ENCODE results near the gene MUSK. TPM values are rescaled to one million over a fixed set of nuclear protein-coding genes. Genes with fewer than 3 reads are reported as not detected.

MUSK gene
- total and polyA plus RNA-seq, 2 donors (not counting 3 experiments of a cell fraction or from before 2014, with no cell fraction given) = 0.08 TPM; not detected in 1

DNA sequence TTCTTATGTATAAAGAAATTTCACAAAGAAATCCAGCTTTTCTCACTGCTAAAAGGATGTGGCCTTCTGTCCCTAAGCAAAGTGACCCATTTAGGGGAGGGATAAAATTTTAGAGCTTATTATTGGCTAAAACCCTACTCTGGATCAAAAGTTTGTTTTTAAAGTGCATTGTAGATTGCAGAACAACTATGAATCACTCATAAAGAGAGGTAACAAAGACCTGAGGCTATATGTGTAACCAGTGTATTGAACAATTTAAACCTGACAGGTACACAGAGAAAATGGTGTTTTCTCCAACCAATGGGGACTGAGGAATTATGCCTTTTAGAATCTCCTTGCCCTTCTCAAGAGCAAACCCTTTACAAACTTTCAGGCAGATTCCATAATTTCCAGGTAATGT is 86.6 kb downstream of the MUSK start:
- dilution Hi-C loops (cut with MboI; ENCODE audit: extremely low pct_ligation_motif_present, low sequenced_read_pairs) = no loop called here
- H3K79me2 ChIP-seq (ENCODE audit: control insufficient read depth, insufficient read depth, low read length) = no peaks in the 10 kb centered on the region
- no peak for FAIRE-seq
- H3K9me1 ChIP-seq (replicated peaks; ENCODE audit: control insufficient read depth, extremely low read depth, insufficient read depth, low read length) = no peaks in the 10 kb centered on the region
- no peaks in the 10 kb centered on the region for H3K9me3 ChIP-seq (replicated peaks; ENCODE audit: control insufficient read depth, insufficient read depth, low read length)
- H3K4me2 ChIP-seq (ENCODE audit: insufficient read depth, low read length) = no peak overlapping the region
- intact Hi-C loops (cut with micrococcal nuclease) = no loop called here
- TF ChIP-seq, protein P1, sequence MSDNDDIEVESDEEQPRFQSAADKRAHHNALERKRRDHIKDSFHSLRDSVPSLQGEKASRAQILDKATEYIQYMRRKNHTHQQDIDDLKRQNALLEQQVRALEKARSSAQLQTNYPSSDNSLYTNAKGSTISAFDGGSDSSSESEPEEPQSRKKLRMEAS (IDR thresholded peaks at IDR 0.05; ENCODE audit: insufficient read depth, insufficient read length) = no peak
- TF ChIP-seq GATA2 (IDR thresholded peaks at IDR 0.05; ENCODE audit: insufficient read depth, insufficient read length, low read depth, low read length) (no peak), POLR2A (IDR thresholded peaks at IDR 0.05; ENCODE audit: low read depth, low read length) (no peak), JUN (IDR thresholded peaks at IDR 0.05; ENCODE audit: borderline replicate concordance, insufficient read depth, insufficient read length, low read depth) (no peak), FOS (IDR thresholded peaks at IDR 0.05; ENCODE audit: borderline replicate concordance, insufficient read depth, low read length) (no peak)
- H3K36me3 ChIP-seq (ENCODE audit: control insufficient read depth in 2 of 2, extremely low read depth in 1 of 2, insufficient read depth in 2 of 2, low read length in 2 of 2) = no peaks in the 10 kb centered on the region
- ChIA-PET POLR2A (no interaction called here), CTCF (no interaction called here)
- no peak overlapping the region for H3K27ac ChIP-seq (ENCODE audit: insufficient read depth, low read depth, low read length)
- peaks cover 14% of the 10 kb centered on the region for H3K4me1 ChIP-seq (ENCODE audit: control insufficient read depth, extremely low read depth, insufficient read depth, low read length)
- no peak overlapping the region for H3K4me3 ChIP-seq (replicated peaks in 1 of 3; ENCODE audit: insufficient read depth in 1 of 3, low read depth in 1 of 3, low read length in 3 of 3)
- no peaks in the 10 kb centered on the region for H4K20me1 ChIP-seq (replicated peaks; ENCODE audit: control insufficient read depth, extremely low read depth, insufficient read depth, low read length)
- H2AFZ ChIP-seq (ENCODE audit: low read depth, low read length) = peak overlapping the region; percentile 26
- BruUV-seq (replicated peaks) = no TSS peak
- H3K27me3 ChIP-seq (ENCODE audit: control insufficient read depth in 2 of 2, insufficient read depth in 2 of 2, low read length in 2 of 2) = no peaks in the 10 kb centered on the region
- no peak for DNase-seq (ENCODE audit: low read depth, low spot score)
- H3K9ac ChIP-seq (replicated peaks; ENCODE audit: extremely low read depth, insufficient read depth, low read length) = no peak overlapping the region

DNA sequence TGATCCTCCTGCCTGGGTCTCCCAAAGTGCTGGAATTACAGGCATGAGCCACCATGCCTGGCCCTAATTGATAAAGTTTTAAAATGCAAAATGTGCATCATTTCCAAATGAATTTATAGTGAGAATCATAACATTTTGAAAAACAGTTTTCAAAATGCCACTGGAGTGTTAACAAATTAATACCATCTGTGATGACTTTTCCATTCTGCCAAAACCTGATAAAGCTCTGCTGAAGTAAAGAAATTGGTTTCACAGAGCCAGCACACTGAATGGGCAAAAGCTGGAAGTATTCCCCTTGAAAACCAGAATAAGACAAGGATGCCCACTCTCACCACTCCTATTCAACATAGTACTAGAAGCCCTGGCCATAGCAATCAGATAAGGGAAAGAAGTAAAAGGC is 89.6 kb downstream of the MUSK start:
- no peak overlapping the region for H3K4me3 ChIP-seq (replicated peaks in 1 of 3; ENCODE audit: insufficient read depth in 1 of 3, low read depth in 1 of 3, low read length in 3 of 3)
- H3K9ac ChIP-seq (replicated peaks; ENCODE audit: extremely low read depth, insufficient read depth, low read length) = no peak overlapping the region
- H3K27ac ChIP-seq (ENCODE audit: insufficient read depth, low read depth, low read length) = no peak overlapping the region
- H4K20me1 ChIP-seq (replicated peaks; ENCODE audit: control insufficient read depth, extremely low read depth, insufficient read depth, low read length) = no peaks in the 10 kb centered on the region
- no peaks in the 10 kb centered on the region for H3K79me2 ChIP-seq (ENCODE audit: control insufficient read depth, insufficient read depth, low read length)
- no peaks in the 10 kb centered on the region for H3K27me3 ChIP-seq (ENCODE audit: control insufficient read depth in 2 of 2, insufficient read depth in 2 of 2, low read length in 2 of 2)
- H3K4me2 ChIP-seq (ENCODE audit: insufficient read depth, low read length) = no peak overlapping the region
- ChIA-PET CTCF (interaction anchor here (1.9 kb wide), 1 partner anchor 9 kb away, joined by 6 read pairs; no protein-coding TSS in a partner anchor), POLR2A (no interaction called here)
- H3K4me1 ChIP-seq (ENCODE audit: control insufficient read depth, extremely low read depth, insufficient read depth, low read length) = peaks cover 8% of the 10 kb centered on the region
- dilution Hi-C loops (cut with MboI; ENCODE audit: extremely low pct_ligation_motif_present, low sequenced_read_pairs) (no loop called here), intact Hi-C loops (cut with micrococcal nuclease) (no loop called here)
- H3K9me1 ChIP-seq (replicated peaks; ENCODE audit: control insufficient read depth, extremely low read depth, insufficient read depth, low read length) = no peaks in the 10 kb centered on the region
- no peaks in the 10 kb centered on the region for H3K36me3 ChIP-seq (ENCODE audit: control insufficient read depth in 2 of 2, extremely low read depth in 1 of 2, insufficient read depth in 2 of 2, low read length in 2 of 2)
- FAIRE-seq (peak; percentile 15), DNase-seq (ENCODE audit: low read depth, low spot score) (no peak)
- no peak overlapping the region for H2AFZ ChIP-seq (ENCODE audit: low read depth, low read length)
- no peak for TF ChIP-seq FOS (IDR thresholded peaks at IDR 0.05; ENCODE audit: borderline replicate concordance, insufficient read depth, low read length)
- TF ChIP-seq, protein P2, sequence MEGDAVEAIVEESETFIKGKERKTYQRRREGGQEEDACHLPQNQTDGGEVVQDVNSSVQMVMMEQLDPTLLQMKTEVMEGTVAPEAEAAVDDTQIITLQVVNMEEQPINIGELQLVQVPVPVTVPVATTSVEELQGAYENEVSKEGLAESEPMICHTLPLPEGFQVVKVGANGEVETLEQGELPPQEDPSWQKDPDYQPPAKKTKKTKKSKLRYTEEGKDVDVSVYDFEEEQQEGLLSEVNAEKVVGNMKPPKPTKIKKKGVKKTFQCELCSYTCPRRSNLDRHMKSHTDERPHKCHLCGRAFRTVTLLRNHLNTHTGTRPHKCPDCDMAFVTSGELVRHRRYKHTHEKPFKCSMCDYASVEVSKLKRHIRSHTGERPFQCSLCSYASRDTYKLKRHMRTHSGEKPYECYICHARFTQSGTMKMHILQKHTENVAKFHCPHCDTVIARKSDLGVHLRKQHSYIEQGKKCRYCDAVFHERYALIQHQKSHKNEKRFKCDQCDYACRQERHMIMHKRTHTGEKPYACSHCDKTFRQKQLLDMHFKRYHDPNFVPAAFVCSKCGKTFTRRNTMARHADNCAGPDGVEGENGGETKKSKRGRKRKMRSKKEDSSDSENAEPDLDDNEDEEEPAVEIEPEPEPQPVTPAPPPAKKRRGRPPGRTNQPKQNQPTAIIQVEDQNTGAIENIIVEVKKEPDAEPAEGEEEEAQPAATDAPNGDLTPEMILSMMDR (IDR thresholded peaks at IDR 0.05; ENCODE audit: extremely low read depth in 1 of 2, insufficient read depth in 1 of 2, low read depth in 1 of 2, low read length in 2 of 2) = no peak
- no peak for TF ChIP-seq POLR2AphosphoS5 (IDR thresholded peaks at IDR 0.05; ENCODE audit: insufficient read depth, low read depth, low read length)
- TF ChIP-seq, protein P1 (IDR thresholded peaks at IDR 0.05; ENCODE audit: insufficient read depth, insufficient read length) = no peak
- TF ChIP-seq GATA2 (IDR thresholded peaks at IDR 0.05; ENCODE audit: insufficient read depth, insufficient read length, low read depth, low read length) = no peak
- TF ChIP-seq EZH2 (IDR thresholded peaks at IDR 0.05; ENCODE audit: borderline replicate concordance, low read depth, low read length, severe bottlenecking) = no peak
- TF ChIP-seq POLR2A (IDR thresholded peaks at IDR 0.05; ENCODE audit: low read depth, low read length) = no peak
- no peak for TF ChIP-seq MYC (IDR thresholded peaks at IDR 0.05; ENCODE audit: low read depth, low read length)
- no peak for TF ChIP-seq JUN (IDR thresholded peaks at IDR 0.05; ENCODE audit: borderline replicate concordance, insufficient read depth, insufficient read length, low read depth)
- H3K9me3 ChIP-seq (replicated peaks; ENCODE audit: control insufficient read depth, insufficient read depth, low read length) = no peaks in the 10 kb centered on the region
- no TSS peak for BruUV-seq (replicated peaks)

All from endothelial cell of umbilical vein (primary cell).